Hepatocyte (in vitro differentiated cells): Measurements from ENCODE around the gene PHKB.

Experiments used
- CTCF ChIP-seq: fragments of 200-600 bp; sonication (generic); IDR thresholded peaks from 2 replicates; pipeline ENCODE4 v1.5.1; 2016; ENCODE audit warnings: antibody characterized with exemption, mild to moderate bottlenecking; ENCODE audit not compliant: poor library complexity
- EZH2 ChIP-seq: fragments of 200-600 bp; sonication (generic); IDR thresholded peaks from 2 replicates; pipeline ENCODE4 v1.6.1; 2016; ENCODE audit warnings: antibody characterized with exemption, mild to moderate bottlenecking, borderline replicate concordance
- EZH2phosphoT487 ChIP-seq: fragments of 200-600 bp; sonication (generic); IDR thresholded peaks from one replicate; pipeline ENCODE4 v1.6.1; 2018; ENCODE audit warnings: antibody characterized with exemption, mild to moderate bottlenecking, low read depth, moderate library complexity; ENCODE audit not compliant: unreplicated experiment, severe bottlenecking

GRCh38 chr16:47571049-47571448, 109.9 kb downstream of the PHKB start:
- TF ChIP-seq CTCF (no peak), EZH2 (no peak), EZH2phosphoT487 (no peak)
